GM21528 (cell line): ENCODE results near the gene BBS5.
"Not testable (repeated sequence)": the region's sequence is repeated elsewhere in the genome, so short reads cannot be mapped to it uniquely, and the experiment has no call there.

Experiments
- ATAC-seq: cut with Tn5 transposase; IDR thresholded peaks from one replicate; pipeline ENCODE4 v1.9.1; 2021; ENCODE audit warnings: mild to moderate bottlenecking, moderate library complexity; ENCODE audit not compliant: unreplicated experiment, low FRiP score

Gene BBS5

GRCh38 chr2:169479257-169480078, at the start of gene BBS5:
Gene BBS5 (plus strand): TSS chr2:169479494. CDS start chr2:169479554, 60 bp downstream.
- ATAC-seq: peak; percentile 93

- ATAC-seq: not testable (repeated sequence)
Observed at GRCh38 chr2:169431772-169432171, 47.5 kb upstream of the BBS5 start.

GRCh38 chr2:169434236-169434635, 45.1 kb upstream of the BBS5 start:
- ATAC-seq: not testable (repeated sequence)

- ATAC-seq: no peak
Observed at GRCh38 chr2:169438466-169439072, 40.7 kb upstream of the BBS5 start.

- no peak for ATAC-seq
Observed at GRCh38 chr2:169439900-169440299, 39.4 kb upstream of the BBS5 start.

- ATAC-seq: no peak
Observed at GRCh38 chr2:169446452-169446851, 32.8 kb upstream of the BBS5 start.

GRCh38 chr2:169448316-169448715, 31.0 kb upstream of the BBS5 start:
- no peak for ATAC-seq

GRCh38 chr2:169448865-169449264, 30.4 kb upstream of the BBS5 start:
- ATAC-seq: no peak

GRCh38 chr2:169452080-169452479, 27.2 kb upstream of the BBS5 start:
- ATAC-seq: no peak

- not testable (repeated sequence) for ATAC-seq
Observed at GRCh38 chr2:169453044-169453443, 26.2 kb upstream of the BBS5 start.

GRCh38 chr2:169461143-169461542, 18.2 kb upstream of the BBS5 start:
- no peak for ATAC-seq

- no peak for ATAC-seq
Observed at GRCh38 chr2:169462896-169463695, 16.2 kb upstream of the BBS5 start.

- ATAC-seq: no peak
Observed at GRCh38 chr2:169464466-169464865, 14.8 kb upstream of the BBS5 start.

GRCh38 chr2:169464882-169465281, 14.4 kb upstream of the BBS5 start:
- no peak for ATAC-seq

GRCh38 chr2:169468841-169469240, 10.5 kb upstream of the BBS5 start:
- no peak for ATAC-seq

GRCh38 chr2:169469952-169470572, 9.2 kb upstream of the BBS5 start:
- no peak for ATAC-seq

- ATAC-seq: no peak
Observed at GRCh38 chr2:169472249-169472648, 7.0 kb upstream of the BBS5 start.

- ATAC-seq: no peak
Observed at GRCh38 chr2:169476459-169476858, 2.8 kb upstream of the BBS5 start.

- ATAC-seq: no peak
Observed at GRCh38 chr2:169478339-169478738, 955 bp upstream of the BBS5 start.

GRCh38 chr2:169478745-169479256, 493 bp upstream of the BBS5 start:
- ATAC-seq: no peak

GRCh38 chr2:169480079-169480465, 778 bp downstream of the BBS5 start:
- no peak for ATAC-seq
